ENCODE data around the gene ABCC11. TPM values are rescaled to one million over a fixed set of nuclear protein-coding genes. Genes with fewer than 3 reads are reported as not detected.
"Not testable (repeated sequence)": the region's sequence is repeated elsewhere in the genome, so short reads cannot be mapped to it uniquely, and the experiment has no call there.

ABCC11 gene
- total RNA-seq, 1 experiment from 2014 or later: not detected

- Histone ChIP-seq H3K27me3 (no peaks in the 10 kb centered on the region), H3K4me3 (no peak overlapping the region), H3K36me3 (peaks cover 34% of the 10 kb centered on the region), H3K9me3 (no peaks in the 10 kb centered on the region)
- no peak for DNase-seq
These were observed 15.3 kb upstream of the ABCC11 start for GRCh38 chr16:48262631-48263030.

GRCh38 chr16:48261569-48261968 is 14.2 kb upstream of the ABCC11 start:
- no peaks in the 10 kb centered on the region for H3K9me3 ChIP-seq
- DNase-seq: no peak
- H3K4me3 ChIP-seq: no peak overlapping the region
- H3K36me3 ChIP-seq: peaks cover 38% of the 10 kb centered on the region
- H3K27me3 ChIP-seq: no peaks in the 10 kb centered on the region

GRCh38 chr16:48256579-48257177 is 9.3 kb upstream of the ABCC11 start:
- H3K36me3 ChIP-seq: peaks cover 33% of the 10 kb centered on the region

GRCh38 chr16:48252013-48252412 is 4.7 kb upstream of the ABCC11 start:
- no peaks in the 10 kb centered on the region for H3K27me3 ChIP-seq
- H3K36me3 ChIP-seq: peaks cover 9% of the 10 kb centered on the region
- no peak overlapping the region for H3K4me3 ChIP-seq
- no peaks in the 10 kb centered on the region for H3K9me3 ChIP-seq
- no peak for DNase-seq

More at GRCh38 chr16:48256579-48257177, 9.3 kb upstream of the ABCC11 start:
- no peak for DNase-seq
- no peak overlapping the region for H3K4me3 ChIP-seq
- no peaks in the 10 kb centered on the region for H3K9me3 ChIP-seq
- no peaks in the 10 kb centered on the region for H3K27me3 ChIP-seq

GRCh38 chr16:48250520-48251278 is 3.4 kb upstream of the ABCC11 start:
- no peak overlapping the region for H3K4me3 ChIP-seq
- H3K27me3 ChIP-seq: no peaks in the 10 kb centered on the region
- peaks cover 7% of the 10 kb centered on the region for H3K36me3 ChIP-seq
- no peaks in the 10 kb centered on the region for H3K9me3 ChIP-seq
- DNase-seq: no peak

- Histone ChIP-seq H3K36me3 (no peaks in the 10 kb centered on the region), H3K9me3 (no peaks in the 10 kb centered on the region), H3K27me3 (no peaks in the 10 kb centered on the region), H3K4me3 (peak overlapping the region; percentile 69)
- no peak for DNase-seq
These were observed 1.3 kb downstream of the ABCC11 start for GRCh38 chr16:48246066-48246465.

GRCh38 chr16:48244863-48245195 is 2.5 kb downstream of the ABCC11 start:
- DNase-seq: no peak
- H3K4me3 ChIP-seq: peak overlapping the region; percentile 69
- no peaks in the 10 kb centered on the region for H3K9me3 ChIP-seq
- no peaks in the 10 kb centered on the region for H3K27me3 ChIP-seq
- H3K36me3 ChIP-seq: no peaks in the 10 kb centered on the region

GRCh38 chr16:48244080-48244862 is 3.1 kb downstream of the ABCC11 start, which contains the start of gene LONP2:
Gene LONP2 (plus strand): TSS chr16:48244300. CDS start chr16:48244389, 89 bp downstream.
- Histone ChIP-seq H3K36me3 (no peaks in the 10 kb centered on the region), H3K4me3 (peak within 1 kb of the TSS; percentile 69), H3K27me3 (no peaks in the 10 kb centered on the region), H3K9me3 (no peaks in the 10 kb centered on the region)
- peak; percentile 86 for DNase-seq

GRCh38 chr16:48240147-48240546 is 7.2 kb downstream of the ABCC11 start:
- not testable (repeated sequence) for H3K27me3 ChIP-seq, H3K9me3 ChIP-seq, H3K4me3 ChIP-seq, DNase-seq, H3K36me3 ChIP-seq

- Histone ChIP-seq H3K9me3 (no peaks in the 10 kb centered on the region), H3K27me3 (no peaks in the 10 kb centered on the region), H3K36me3 (no peaks in the 10 kb centered on the region), H3K4me3 (no peak overlapping the region)
- DNase-seq: no peak
These were observed 11.1 kb downstream of the ABCC11 start for GRCh38 chr16:48236286-48236685.

- DNase-seq: no peak
- no peak overlapping the region for H3K4me3 ChIP-seq
These were observed 11.7 kb downstream of the ABCC11 start for GRCh38 chr16:48235556-48236136.

GRCh38 chr16:48235058-48235555 is 12.2 kb downstream of the ABCC11 start:
- no peaks in the 10 kb centered on the region for H3K36me3 ChIP-seq
- no peak overlapping the region for H3K4me3 ChIP-seq
- DNase-seq: no peak
- H3K9me3 ChIP-seq: no peaks in the 10 kb centered on the region
- H3K27me3 ChIP-seq: no peaks in the 10 kb centered on the region

More at GRCh38 chr16:48235556-48236136, 11.7 kb downstream of the ABCC11 start:
- no peaks in the 10 kb centered on the region for H3K27me3 ChIP-seq
- no peaks in the 10 kb centered on the region for H3K9me3 ChIP-seq
- H3K36me3 ChIP-seq: no peaks in the 10 kb centered on the region

GRCh38 chr16:48234630-48235029 is 12.7 kb downstream of the ABCC11 start:
- H3K9me3 ChIP-seq: no peaks in the 10 kb centered on the region
- H3K36me3 ChIP-seq: no peaks in the 10 kb centered on the region
- no peak for DNase-seq
- no peak overlapping the region for H3K4me3 ChIP-seq
- no peaks in the 10 kb centered on the region for H3K27me3 ChIP-seq

GRCh38 chr16:48232493-48233040 is 14.8 kb downstream of the ABCC11 start:
- no peak for DNase-seq
- H3K36me3 ChIP-seq: no peaks in the 10 kb centered on the region
- no peaks in the 10 kb centered on the region for H3K27me3 ChIP-seq
- H3K9me3 ChIP-seq: no peaks in the 10 kb centered on the region
- no peak overlapping the region for H3K4me3 ChIP-seq

- H3K9me3 ChIP-seq: no peaks in the 10 kb centered on the region
- peak; percentile 2 for DNase-seq
- no peak overlapping the region for H3K4me3 ChIP-seq
- no peaks in the 10 kb centered on the region for H3K27me3 ChIP-seq
- H3K36me3 ChIP-seq: no peaks in the 10 kb centered on the region
These were observed 15.4 kb downstream of the ABCC11 start for GRCh38 chr16:48231727-48232492.

- DNase-seq: no peak
- no peaks in the 10 kb centered on the region for H3K27me3 ChIP-seq
- H3K4me3 ChIP-seq: no peak overlapping the region
- H3K36me3 ChIP-seq: no peaks in the 10 kb centered on the region
- H3K9me3 ChIP-seq: no peaks in the 10 kb centered on the region
These were observed 21.9 kb downstream of the ABCC11 start for GRCh38 chr16:48225456-48225855.
